SK-N-SH (cell line): ENCODE data around the gene HHIPL1. TPM values are rescaled to one million over a fixed set of nuclear protein-coding genes. Genes with fewer than 3 reads are reported as not detected.

Experiments
- CTCF ChIA-PET: fragments of 300-600, 350-600 bp; formaldehyde crosslinking; extraction: SDS; loops from one replicate; lab custom pipeline; 2021; lab: Yijun Ruan, JAX
- POLR2A ChIA-PET: fragments of 350-600 bp; sonication (Branson Sonifier 250); formaldehyde crosslinking; extraction: SDS; loops from one replicate; lab custom pipeline; 2020; ENCODE audit warnings: antibody characterized with exemption, inconsistent platforms; lab: Yijun Ruan, JAX
- DNase-seq: peaks from one replicate; pipeline ENCODE4 v3.0.0; 2012
- H2AFZ ChIP-seq: fragments of 200-600 bp; sonication (generic); 2 replicates; pipeline ENCODE4 v1.8.1; 2016; ENCODE audit warnings: antibody characterized with exemption, mild to moderate bottlenecking, low read depth
- H3F3A ChIP-seq: fragments of 200-600 bp; sonication (generic); replicated peaks from 2 replicates; pipeline ENCODE3; 2016; ENCODE audit warnings: antibody characterized with exemption, mild to moderate bottlenecking; ENCODE audit not compliant: insufficient read depth
- H3K27ac ChIP-seq, 2 experiments: fragments of 200-500 bp in 1 of 2; fragments of 200-600 bp in 1 of 2; sonication (Bioruptor generic) in 1 of 2; sonication (generic), shearing (Covaris generic) in 1 of 2; 2 replicates each; pipeline versions ENCODE4 v1.5.1 to v1.6.1; 2014 to 2016; ENCODE audit warnings: low read depth in 2 of 2, inconsistent platforms in 1 of 2, low read length in 1 of 2, mild to moderate bottlenecking in 1 of 2, mixed read lengths in 1 of 2
- H3K27me3 ChIP-seq: fragments of 200-600 bp; sonication (generic), shearing (Covaris generic); 2 replicates; pipeline ENCODE4 v1.6.1; 2016; ENCODE audit warnings: mixed run types; ENCODE audit not compliant: insufficient read depth
- H3K36me3 ChIP-seq, 2 experiments: fragments of 200-500 bp in 1 of 2; fragments of 200-600 bp in 1 of 2; sonication (Bioruptor generic) in 1 of 2; sonication (generic) in 1 of 2; replicated peaks in 1 of 2; 2 replicates each; pipeline versions ENCODE3 to v1.5.1; 2014 to 2016; ENCODE audit warnings: low read length in 1 of 2, mild to moderate bottlenecking in 1 of 2; ENCODE audit not compliant: insufficient read depth in 2 of 2, control insufficient read depth in 1 of 2
- H3K4me1 ChIP-seq, 2 experiments: fragments of 200-500 bp in 1 of 2; fragments of 200-600 bp in 1 of 2; sonication (Bioruptor generic) in 1 of 2; sonication (generic), shearing (Covaris generic) in 1 of 2; 2 replicates each; pipeline versions ENCODE4 v1.5.1 to v1.6.1; 2014 to 2016; ENCODE audit warnings: low read depth in 1 of 2, low read length in 1 of 2, mixed run types in 1 of 2; ENCODE audit not compliant: insufficient read depth in 2 of 2, control insufficient read depth in 1 of 2
- H3K4me2 ChIP-seq: fragments of 200-600 bp; sonication (generic), shearing (Covaris generic); 2 replicates; pipeline ENCODE4 v1.6.1; 2017; ENCODE audit warnings: mixed run types
- H3K4me3 ChIP-seq, 2 experiments: fragments of 200-500 bp in 1 of 2; fragments of 200-600 bp in 1 of 2; sonication (Bioruptor generic) in 1 of 2; sonication (generic), shearing (Covaris generic) in 1 of 2; 2 replicates each; pipeline versions ENCODE4 v1.5.1 to v1.8.1; 2014 to 2016; ENCODE audit warnings: low read depth in 2 of 2, inconsistent platforms in 1 of 2, low read length in 1 of 2, mild to moderate bottlenecking in 1 of 2, mixed read lengths in 1 of 2, moderate library complexity in 1 of 2
- H3K79me2 ChIP-seq: fragments of 200-600 bp; sonication (generic); 2 replicates; pipeline ENCODE4 v1.8.1; 2017; ENCODE audit warnings: mild to moderate bottlenecking; ENCODE audit not compliant: insufficient read depth
- H3K9ac ChIP-seq: fragments of 200-600 bp; sonication (generic); 2 replicates; pipeline ENCODE4 v1.6.1; 2017; ENCODE audit warnings: mixed run types
- H3K9me2 ChIP-seq: fragments of 200-600 bp; sonication (generic); 2 replicates; pipeline ENCODE4 v1.6.1; 2017; ENCODE audit warnings: mixed run types
- H3K9me3 ChIP-seq: fragments of 200-600 bp; sonication (generic); 2 replicates; pipeline ENCODE4 v1.6.1; 2017; ENCODE audit warnings: mixed run types, mild to moderate bottlenecking, moderate library complexity
- H4K20me1 ChIP-seq: fragments of 200-600 bp; sonication (generic); 2 replicates; pipeline ENCODE4 v1.6.1; 2017; ENCODE audit warnings: mild to moderate bottlenecking, mixed run types; ENCODE audit not compliant: insufficient read depth
- CHD2 ChIP-seq: fragments of 150-350 bp; IDR thresholded peaks from 2 replicates; pipeline ENCODE4 v1.6.1; 2018; ENCODE audit warnings: low read length; ENCODE audit not compliant: partially characterized antibody
- CTCF ChIP-seq: fragments of 200-600 bp; sonication (generic); IDR thresholded peaks from 2 replicates; pipeline ENCODE4 v1.6.1; 2017; ENCODE audit warnings: antibody characterized with exemption, mild to moderate bottlenecking, moderate library complexity
- ELF1 ChIP-seq: IDR thresholded peaks from 2 replicates; pipeline ENCODE4 v1.4.0; 2012
- EZH2phosphoT487 ChIP-seq: fragments of 200-600 bp; sonication (generic); IDR thresholded peaks from 2 replicates; pipeline ENCODE4 v1.6.1; 2017; ENCODE audit warnings: low read depth, mixed run types, mild to moderate bottlenecking, antibody characterized with exemption, moderate library complexity, borderline replicate concordance
- FOXJ3 ChIP-seq: sonication (generic); formaldehyde crosslinking; IDR thresholded peaks from 2 replicates; pipeline ENCODE4 v1.5.1; 2020; ENCODE audit warnings: mild to moderate bottlenecking, missing genetic modification reagents
- FOXM1 ChIP-seq: IDR thresholded peaks from 2 replicates; pipeline ENCODE4 v1.4.0; 2012; ENCODE audit warnings: low read depth, mild to moderate bottlenecking
- GABPA ChIP-seq: IDR thresholded peaks from 2 replicates; pipeline ENCODE4 v1.4.0; 2012; ENCODE audit warnings: low read depth, mild to moderate bottlenecking
- GATA2 ChIP-seq: sonication (generic); formaldehyde crosslinking; IDR thresholded peaks from 2 replicates; pipeline ENCODE4 v1.5.0; 2020; ENCODE audit warnings: mild to moderate bottlenecking, missing genetic modification reagents
- IRF3 ChIP-seq: fragments of 150-350 bp; IDR thresholded peaks from 2 replicates; pipeline ENCODE4 v1.6.1; 2016; ENCODE audit warnings: mild to moderate bottlenecking, low read depth, low read length
- JUND ChIP-seq: IDR thresholded peaks from 2 replicates; pipeline ENCODE4 v1.4.0; 2012
- MEF2A ChIP-seq: IDR thresholded peaks from 2 replicates; pipeline ENCODE4 v1.4.0; 2012; ENCODE audit warnings: low read depth, borderline replicate concordance
- NFIC ChIP-seq: IDR thresholded peaks from 2 replicates; pipeline ENCODE4 v1.4.0; 2012; ENCODE audit warnings: borderline replicate concordance
- NRF1 ChIP-seq: IDR thresholded peaks from 2 replicates; pipeline ENCODE4 v1.6.1; 2012; ENCODE audit warnings: low read depth, mild to moderate bottlenecking, low read length
- POLR2AphosphoS5 ChIP-seq: IDR thresholded peaks from 2 replicates; pipeline ENCODE4 v1.6.1; 2012; ENCODE audit warnings: low read depth, low read length
- RFX5 ChIP-seq: IDR thresholded peaks from 2 replicates; pipeline ENCODE4 v1.6.1; 2012; ENCODE audit warnings: mild to moderate bottlenecking, improper control_type of control experiment, low read length
- RXRA ChIP-seq: IDR thresholded peaks from 2 replicates; pipeline ENCODE4 v1.4.0; 2012; ENCODE audit warnings: low read depth, mild to moderate bottlenecking, borderline replicate concordance
- SIN3A ChIP-seq: IDR thresholded peaks from 2 replicates; pipeline ENCODE4 v1.6.1; 2012; ENCODE audit warnings: low read depth, mild to moderate bottlenecking, low read length, moderate library complexity, borderline replicate concordance
- TAF1 ChIP-seq: IDR thresholded peaks from 2 replicates; pipeline ENCODE4 v1.6.1; 2012; ENCODE audit warnings: low read depth, mild to moderate bottlenecking, low read length, moderate library complexity, borderline replicate concordance
- TCF12 ChIP-seq: IDR thresholded peaks from 2 replicates; pipeline ENCODE4 v1.4.0; 2012
- TEAD4 ChIP-seq: IDR thresholded peaks from 2 replicates; pipeline ENCODE4 v1.4.0; 2012; ENCODE audit warnings: mild to moderate bottlenecking, borderline replicate concordance; ENCODE audit not compliant: insufficient read depth
- USF2 ChIP-seq: fragments of 150-350 bp; IDR thresholded peaks from 2 replicates; pipeline ENCODE4 v1.6.1; 2017; ENCODE audit warnings: antibody characterized with exemption, low read length, low read depth, borderline replicate concordance
- WGBS: methylation state at CpG from one replicate; pipeline ENCODE4 v1.1.6; 2017; ENCODE audit warnings: low lambda C conversion rate; 5-methylcytosine and 5-hydroxymethylcytosine counted together
- polyA plus RNA-seq, 3 experiments: library from polyadenylated mRNA; depleted of rRNA; stranded (reverse); fragments of >200 nt; gene quantifications; 2 replicates each; pipeline ENCODE4 v1.2.3, GENCODE V29; 2012
- TF ChIP-seq, protein P1 (sequence below): IDR thresholded peaks from 2 replicates; pipeline ENCODE4 v1.4.0; 2012; ENCODE audit warnings: low read depth, borderline replicate concordance
- TF ChIP-seq, protein P2 (sequence below): IDR thresholded peaks from 2 replicates; pipeline ENCODE4; 2012

The HHIPL1 gene
- polyA plus RNA-seq, 1 of the 3 experiments (the other 2 are of a cell fraction): 0.02 TPM

DNA sequence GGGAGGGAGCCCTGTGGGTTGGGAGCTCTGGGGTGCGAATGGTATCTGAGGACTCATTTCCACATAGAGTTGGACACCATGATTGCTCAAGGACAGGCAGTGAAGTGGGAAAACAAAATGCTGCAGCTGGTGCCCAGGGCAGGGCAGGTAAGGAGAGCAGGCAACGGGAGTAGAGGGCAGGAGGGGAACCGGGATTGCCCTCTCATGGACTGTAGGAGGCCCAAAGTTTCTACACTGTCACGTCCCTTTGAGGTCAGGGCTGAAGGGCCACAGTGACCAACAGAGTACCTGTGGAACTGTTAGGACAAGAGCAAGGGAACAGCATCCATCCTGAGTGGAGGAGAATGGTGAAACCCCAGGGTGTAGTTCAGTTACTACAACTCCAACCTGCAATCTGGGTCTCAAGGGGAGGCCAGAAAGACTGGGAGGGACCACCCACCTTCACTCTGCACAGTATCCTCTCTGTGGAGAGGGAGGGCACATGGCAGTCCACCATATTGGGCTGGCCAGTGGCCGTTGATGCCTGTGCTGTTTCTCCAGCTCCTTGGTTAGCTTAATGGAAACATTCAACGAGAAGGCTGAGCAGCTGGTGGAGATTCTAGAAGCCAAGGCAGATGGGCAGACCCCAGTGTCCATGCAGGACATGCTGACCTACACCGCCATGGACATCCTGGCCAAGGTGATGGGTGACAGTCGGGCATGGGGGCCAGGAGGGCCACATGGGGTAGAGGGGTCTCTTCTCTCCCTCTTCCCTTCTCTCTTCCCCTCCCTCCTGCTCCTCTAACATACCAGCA lies 61.4 kb downstream of the HHIPL1 start:
- no peaks in the 10 kb centered on the region for H4K20me1 ChIP-seq
- H2AFZ ChIP-seq: no peak overlapping the region
- H3K9me3 ChIP-seq: 0 out of 2 replicates have a peak, but pooled peaks cover 4% of the 10 kb centered on the region
- H3K9me2 ChIP-seq: no peaks in the 10 kb centered on the region
- no peak for DNase-seq
- CTCF ChIA-PET: interaction anchor here (0.9 to 2.9 kb wide), 4 partner anchors 16 to 177 kb away, joined by 3 to 11 read pairs (median 5); no protein-coding TSS in a partner anchor
- no peaks in the 10 kb centered on the region for H3K36me3 ChIP-seq
- TF ChIP-seq TCF12 (no peak), EZH2phosphoT487 (no peak), NRF1 (no peak), POLR2AphosphoS5 (no peak), CHD2 (no peak), RXRA (no peak), FOXJ3 (CRISPR knock-in tag) (no peak), GATA2 (no peak), TAF1 (no peak), SIN3A (no peak), TEAD4 (no peak)
- TF ChIP-seq, protein P1, sequence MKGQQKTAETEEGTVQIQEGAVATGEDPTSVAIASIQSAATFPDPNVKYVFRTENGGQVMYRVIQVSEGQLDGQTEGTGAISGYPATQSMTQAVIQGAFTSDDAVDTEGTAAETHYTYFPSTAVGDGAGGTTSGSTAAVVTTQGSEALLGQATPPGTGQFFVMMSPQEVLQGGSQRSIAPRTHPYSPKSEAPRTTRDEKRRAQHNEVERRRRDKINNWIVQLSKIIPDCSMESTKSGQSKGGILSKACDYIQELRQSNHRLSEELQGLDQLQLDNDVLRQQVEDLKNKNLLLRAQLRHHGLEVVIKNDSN: no peak
- no peaks in the 10 kb centered on the region for H3F3A ChIP-seq
- no peaks in the 10 kb centered on the region for H3K27me3 ChIP-seq
- POLR2A ChIA-PET: no interaction called here
- no peaks in the 10 kb centered on the region for H3K79me2 ChIP-seq
- H3K4me1 ChIP-seq: no peaks in the 10 kb centered on the region
- no peak overlapping the region for H3K4me3 ChIP-seq
- H3K9ac ChIP-seq: no peak overlapping the region
- H3K27ac ChIP-seq: no peak overlapping the region
- 15% methylated on average over 6 of the region's 8 CpGs for WGBS
- no peak overlapping the region for H3K4me2 ChIP-seq

DNA sequence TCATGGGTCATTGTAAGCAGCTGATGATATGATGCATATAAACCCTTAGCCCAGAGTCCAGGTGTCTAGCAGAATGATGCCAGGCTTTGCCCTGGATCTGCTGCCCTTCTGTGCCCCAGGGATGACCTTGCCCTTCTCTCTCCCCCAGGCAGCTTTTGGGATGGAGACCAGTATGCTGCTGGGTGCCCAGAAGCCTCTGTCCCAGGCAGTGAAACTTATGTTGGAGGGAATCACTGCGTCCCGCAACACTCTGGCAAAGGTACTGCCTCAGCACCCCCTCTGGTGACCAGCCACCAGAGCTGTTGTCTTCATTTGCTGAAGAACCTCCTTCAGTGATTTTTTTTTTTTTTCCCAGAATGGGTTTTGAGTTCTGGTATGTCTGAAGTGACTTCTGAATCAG lies 62.5 kb downstream of the HHIPL1 start:
- CTCF ChIA-PET: interaction anchor here (0.7 to 2.9 kb wide), 6 partner anchors 12 to 178 kb away, joined by 3 to 11 read pairs (median 4); no protein-coding TSS in a partner anchor
- Histone ChIP-seq H4K20me1 (no peaks in the 10 kb centered on the region), H3K4me2 (no peak overlapping the region), H3K27ac (no peak overlapping the region), H3K4me3 (no peak overlapping the region), H2AFZ (no peak overlapping the region), H3K36me3 (no peaks in the 10 kb centered on the region), H3K27me3 (no peaks in the 10 kb centered on the region), H3K79me2 (no peaks in the 10 kb centered on the region), H3K9ac (no peak overlapping the region), H3K9me2 (no peaks in the 10 kb centered on the region), H3K9me3 (0 out of 2 replicates have a peak, but pooled peaks cover 4% of the 10 kb centered on the region), H3K4me1 (no peaks in the 10 kb centered on the region), H3F3A (no peaks in the 10 kb centered on the region)
- TF ChIP-seq, protein P2, sequence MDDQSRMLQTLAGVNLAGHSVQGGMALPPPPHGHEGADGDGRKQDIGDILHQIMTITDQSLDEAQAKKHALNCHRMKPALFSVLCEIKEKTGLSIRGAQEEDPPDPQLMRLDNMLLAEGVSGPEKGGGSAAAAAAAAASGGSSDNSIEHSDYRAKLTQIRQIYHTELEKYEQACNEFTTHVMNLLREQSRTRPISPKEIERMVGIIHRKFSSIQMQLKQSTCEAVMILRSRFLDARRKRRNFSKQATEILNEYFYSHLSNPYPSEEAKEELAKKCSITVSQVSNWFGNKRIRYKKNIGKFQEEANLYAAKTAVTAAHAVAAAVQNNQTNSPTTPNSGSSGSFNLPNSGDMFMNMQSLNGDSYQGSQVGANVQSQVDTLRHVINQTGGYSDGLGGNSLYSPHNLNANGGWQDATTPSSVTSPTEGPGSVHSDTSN: no peak
- TF ChIP-seq MEF2A (no peak), GABPA (no peak), GATA2 (no peak), USF2 (no peak), RFX5 (no peak), FOXM1 (no peak), FOXJ3 (CRISPR knock-in tag) (no peak), TEAD4 (no peak), ELF1 (no peak), IRF3 (no peak), CTCF (no peak), JUND (no peak), NFIC (no peak)
- WGBS: 95% methylated on average over 2 of the region's 2 CpGs
- no peak for DNase-seq
- POLR2A ChIA-PET: no interaction called here
